ENCODE measurements around the gene NHERF1.

The NHERF1 gene

DNA sequence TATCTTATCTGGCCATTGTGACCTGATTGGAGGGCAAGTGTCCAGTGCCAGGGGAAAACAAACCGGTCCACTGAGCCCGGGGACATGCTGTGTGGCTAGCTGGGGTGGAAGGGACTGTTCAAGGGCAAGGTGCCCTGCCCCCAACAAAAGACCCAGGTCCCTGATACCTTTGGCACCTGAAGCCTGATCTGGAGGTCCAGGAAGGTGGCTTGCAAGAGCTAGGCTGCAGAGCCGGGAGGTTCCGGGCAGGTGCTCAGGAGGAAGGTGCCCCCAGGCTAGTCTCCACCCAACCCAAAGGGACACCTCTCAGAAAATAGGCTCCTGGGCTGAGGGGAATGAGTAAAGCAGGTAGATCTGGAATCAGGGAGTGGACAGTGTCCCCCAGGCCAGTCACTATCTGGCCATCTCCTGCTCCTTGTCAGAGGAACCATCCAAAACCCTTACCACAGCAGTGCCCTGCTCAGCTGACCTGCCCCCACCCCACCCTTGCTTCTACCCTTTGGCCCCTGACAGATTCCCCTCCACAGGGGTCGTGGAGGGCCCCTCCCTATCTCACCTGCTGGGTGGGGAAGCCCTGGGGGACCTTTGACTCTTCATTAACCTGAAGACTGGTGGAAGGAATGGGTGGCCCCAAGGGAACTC, 21.5 kb downstream of the NHERF1 start:
- no peak for DNase-seq

DNA sequence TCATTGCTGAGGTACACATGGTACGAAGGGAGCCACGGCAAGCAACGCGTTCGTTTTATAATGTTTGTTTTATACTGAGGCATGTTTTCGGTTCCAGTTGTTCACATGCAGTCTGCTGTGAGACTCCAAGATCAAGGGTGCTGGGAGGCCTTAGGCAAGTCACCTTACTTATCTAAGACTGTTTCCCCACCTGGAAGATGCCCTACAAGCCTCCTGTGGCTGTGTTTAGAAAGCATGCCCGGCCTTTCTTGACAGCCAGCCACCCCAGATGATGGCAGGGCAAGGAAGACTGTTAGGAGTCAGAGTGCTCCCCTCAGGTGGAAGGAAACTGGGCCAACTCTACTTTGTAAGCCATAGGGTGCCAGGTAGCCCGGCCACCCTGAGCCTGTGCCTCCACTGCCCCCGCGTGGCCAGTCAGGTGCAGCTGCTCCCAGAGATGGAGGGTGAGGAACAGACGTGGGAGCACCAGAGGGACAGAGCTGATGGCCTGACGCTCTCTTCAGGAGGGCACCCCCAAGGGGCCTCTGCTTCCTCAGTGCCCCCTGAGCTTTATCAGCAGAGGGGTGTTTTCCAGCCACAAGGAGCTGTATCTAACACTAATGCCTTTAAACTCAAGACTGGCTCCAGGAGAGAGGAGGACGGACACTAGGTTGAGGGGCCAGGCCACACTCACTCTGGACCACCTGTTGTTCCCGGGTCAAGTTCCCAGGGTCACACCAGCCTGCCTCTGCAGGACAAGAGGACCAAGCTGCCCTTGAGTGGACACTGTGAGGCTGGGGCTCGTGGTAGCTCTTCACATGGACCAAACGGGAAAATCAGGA, 22.3 kb downstream of the NHERF1 start:
- no peak for DNase-seq

DNA sequence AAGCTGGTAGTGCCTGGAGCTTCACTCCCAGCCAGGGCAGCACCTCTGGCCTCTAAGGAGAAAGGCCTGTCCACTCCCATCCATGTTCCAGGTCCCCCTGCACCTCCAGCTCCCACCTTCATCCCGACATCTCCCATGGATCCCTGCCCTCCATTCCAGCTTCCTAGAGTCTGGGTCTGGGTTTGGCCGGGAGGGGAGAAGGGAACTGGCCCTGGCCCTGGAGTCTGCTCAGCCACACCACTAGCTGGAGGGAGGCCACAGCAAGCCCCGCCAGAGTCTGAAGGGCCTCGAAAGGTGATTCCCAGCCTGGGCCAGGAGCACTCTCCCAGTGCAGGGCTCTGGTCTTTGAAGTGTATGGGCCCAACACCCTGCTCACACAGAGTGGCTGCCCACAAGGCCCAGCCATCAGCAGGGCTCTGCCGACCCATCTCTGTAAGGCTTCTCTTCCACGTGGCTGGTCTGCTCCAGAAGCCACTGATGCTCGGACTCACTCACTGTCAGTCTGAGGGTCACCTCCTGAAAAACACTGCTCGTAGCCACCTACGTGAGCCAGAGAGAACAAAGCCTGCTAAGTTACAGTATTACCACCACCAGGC, 23.0 kb downstream of the NHERF1 start:
- no peak for DNase-seq

- DNase-seq: no peak
These were observed 23.6 kb downstream of the NHERF1 start for GRCh38 chr17:74772053-74772452.

GRCh38 chr17:74773414-74773813, 25.0 kb downstream of the NHERF1 start:
- no peak for DNase-seq

GRCh38 chr17:74773871-74774286, 25.5 kb downstream of the NHERF1 start:
- no peak for DNase-seq

DNA sequence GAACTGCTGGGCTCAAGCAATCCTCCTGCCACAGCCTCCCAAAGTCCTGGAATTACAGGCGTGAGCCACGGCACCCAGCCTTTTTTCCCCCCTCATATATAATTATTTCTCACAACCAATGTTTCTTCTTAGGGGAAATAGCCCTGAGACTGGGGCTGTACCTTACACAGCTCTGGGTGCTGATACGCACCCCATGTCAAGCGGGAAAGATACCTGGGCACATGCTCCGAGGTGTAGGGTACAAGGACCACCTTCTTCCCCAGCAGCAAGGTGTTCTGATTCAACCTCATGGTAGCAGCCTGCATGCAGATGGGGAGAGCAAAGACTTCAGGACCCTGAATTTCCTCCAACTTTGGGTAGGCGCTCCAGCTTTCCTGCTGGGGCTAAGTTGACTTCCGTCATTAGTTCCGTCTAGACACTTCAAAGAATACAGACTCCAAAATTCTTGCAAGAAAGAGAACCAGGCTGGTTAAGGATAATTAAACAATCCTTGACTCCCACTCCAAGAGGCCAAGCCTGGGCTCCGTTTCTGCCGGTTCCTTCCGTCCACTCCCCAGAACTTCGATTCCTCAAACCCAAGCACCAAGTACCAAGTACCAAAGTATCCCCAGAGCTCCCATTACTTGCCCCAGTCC, 27.1 kb downstream of the NHERF1 start:
- no peak for DNase-seq

- peak; percentile 79 for DNase-seq
These were observed 27.9 kb downstream of the NHERF1 start, which contains the start of gene NAT9 for GRCh38 chr17:74776044-74776962. Gene NAT9 (minus strand): TSS chr17:74776345. CDS start chr17:74775698, 647 bp downstream.

DNA sequence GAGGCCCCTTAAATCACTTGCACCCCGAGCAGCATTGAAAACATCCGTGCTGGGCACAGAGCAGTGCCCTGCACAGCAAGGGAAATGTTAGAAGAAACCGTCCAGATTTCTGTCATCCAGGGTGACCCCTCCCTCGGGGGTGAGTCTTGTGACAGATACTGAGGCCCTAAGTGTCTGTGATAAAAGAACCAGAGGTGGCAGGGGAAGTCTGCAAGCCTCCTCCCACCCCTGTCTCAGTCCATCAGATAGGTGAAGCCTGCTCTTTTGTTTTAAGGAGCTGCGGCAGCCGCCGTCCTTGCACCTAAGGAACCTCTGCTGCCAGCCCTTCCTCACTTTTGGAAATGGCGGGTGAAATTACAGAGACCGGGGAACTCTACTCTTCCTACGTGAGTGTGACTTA, 28.6 kb downstream of the NHERF1 start:
- no peak for DNase-seq

GRCh38 chr17:74777901-74778515, 29.6 kb downstream of the NHERF1 start:
- DNase-seq: no peak

GRCh38 chr17:74778960-74779359, 30.5 kb downstream of the NHERF1 start:
- DNase-seq: no peak

DNA sequence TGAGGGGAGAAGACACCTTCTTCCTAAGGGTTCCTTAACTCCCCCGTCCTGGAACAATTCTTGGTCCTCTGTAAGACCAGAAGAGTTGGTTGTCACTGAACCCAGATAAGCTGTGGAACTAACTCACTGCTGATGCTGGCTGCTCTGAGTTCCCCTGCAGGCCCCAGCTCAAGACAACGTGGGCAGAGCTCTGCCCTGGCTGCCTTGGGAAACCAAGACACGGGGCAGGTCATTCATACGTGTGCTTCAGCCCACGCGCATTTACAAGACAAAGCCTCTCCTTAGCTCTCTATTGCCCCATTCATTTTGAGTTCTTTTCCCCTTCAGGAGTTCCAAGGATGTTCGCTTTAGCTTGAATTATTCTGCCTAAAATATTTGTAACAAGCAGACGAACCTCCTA, 31.1 kb downstream of the NHERF1 start:
- no peak for DNase-seq

DNA sequence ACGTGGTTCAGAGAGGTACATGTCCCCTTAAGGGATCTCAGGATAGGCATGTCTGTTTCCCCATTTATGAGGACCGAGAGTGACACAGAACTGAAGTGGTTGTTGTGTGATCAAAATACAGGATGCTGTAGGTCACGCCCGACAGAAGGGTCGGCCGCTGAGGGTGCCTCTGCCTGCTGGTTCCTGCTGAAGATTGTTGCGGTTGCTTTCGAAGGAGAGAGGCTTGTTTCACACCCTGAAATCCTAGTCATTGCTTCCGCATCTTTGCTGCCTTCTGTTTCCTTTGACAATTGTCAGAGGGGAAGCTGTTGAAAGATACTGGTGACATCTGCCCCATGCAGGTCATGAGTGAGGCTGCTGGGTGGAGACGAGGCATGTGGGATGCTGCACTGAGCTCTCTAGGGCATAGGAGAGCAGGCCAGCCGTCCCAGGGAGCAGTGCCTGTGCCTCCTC, 31.5 kb downstream of the NHERF1 start:
- no peak for DNase-seq

- DNase-seq: no peak
These were observed 32.2 kb downstream of the NHERF1 start for GRCh38 chr17:74780443-74781238.

DNA sequence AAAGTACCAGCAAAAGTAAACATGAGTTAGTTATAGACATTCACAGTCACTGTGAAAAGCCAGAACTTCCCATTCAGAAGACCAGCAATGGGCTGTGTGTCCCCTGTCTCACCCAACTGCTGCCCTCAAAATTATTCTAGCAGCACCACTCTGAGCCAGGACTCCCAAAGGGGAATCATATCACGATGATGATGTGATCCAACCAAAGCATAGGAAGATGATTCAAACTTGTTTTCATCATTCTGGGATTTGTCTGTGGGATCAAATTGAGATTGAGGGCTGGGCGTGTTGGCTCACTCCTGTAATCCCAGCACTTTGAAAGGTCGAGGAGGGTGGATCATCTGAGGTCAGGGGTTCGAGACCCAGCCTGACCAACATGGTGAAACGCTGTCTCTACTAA, 34.1 kb downstream of the NHERF1 start:
- DNase-seq: no peak

- no peak for DNase-seq
These were observed 35.8 kb downstream of the NHERF1 start for GRCh38 chr17:74784125-74784810.

GRCh38 chr17:74785096-74785980, 36.9 kb downstream of the NHERF1 start:
- no peak for DNase-seq

DNA sequence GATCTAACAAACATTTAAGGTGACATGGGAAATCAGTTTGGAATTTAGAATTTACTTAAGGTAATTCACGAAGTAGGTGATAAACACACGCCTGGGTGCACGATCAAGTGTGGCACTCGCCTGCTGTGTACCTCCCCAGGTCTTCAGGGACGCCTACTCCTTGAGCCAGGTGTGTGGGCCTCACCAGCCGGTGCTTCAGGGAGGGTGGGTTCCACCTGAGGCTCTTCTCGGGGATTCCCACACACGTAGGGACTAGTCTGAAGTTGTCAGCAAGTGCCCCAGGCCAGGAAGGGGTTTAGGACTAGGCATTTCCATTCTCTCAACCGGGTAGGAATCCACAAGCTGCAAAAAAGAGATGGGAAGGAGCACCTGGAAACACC, 37.5 kb downstream of the NHERF1 start:
- no peak for DNase-seq

- DNase-seq: no peak
These were observed 38.1 kb downstream of the NHERF1 start for GRCh38 chr17:74786431-74787055.

Data from DMS79 treated with DMSO at 0.1 percent for 48 hours (cell line).